Measurements from ENCODE around the gene EGFL7. TPM values are rescaled to one million over a fixed set of nuclear protein-coding genes. Genes with fewer than 3 reads are reported as not detected.

EGFL7 gene
- polyA plus RNA-seq, 3 donors, result 43.8 to 79.8 (median 74.3) TPM

GRCh38 chr9:136718345-136719194 is 55.9 kb downstream of the EGFL7 start:
- DNase-seq (ENCODE audit: extremely low read depth in 1 of 11, low read depth in 9 of 11, low spot score in 4 of 11), result no peak

DNA sequence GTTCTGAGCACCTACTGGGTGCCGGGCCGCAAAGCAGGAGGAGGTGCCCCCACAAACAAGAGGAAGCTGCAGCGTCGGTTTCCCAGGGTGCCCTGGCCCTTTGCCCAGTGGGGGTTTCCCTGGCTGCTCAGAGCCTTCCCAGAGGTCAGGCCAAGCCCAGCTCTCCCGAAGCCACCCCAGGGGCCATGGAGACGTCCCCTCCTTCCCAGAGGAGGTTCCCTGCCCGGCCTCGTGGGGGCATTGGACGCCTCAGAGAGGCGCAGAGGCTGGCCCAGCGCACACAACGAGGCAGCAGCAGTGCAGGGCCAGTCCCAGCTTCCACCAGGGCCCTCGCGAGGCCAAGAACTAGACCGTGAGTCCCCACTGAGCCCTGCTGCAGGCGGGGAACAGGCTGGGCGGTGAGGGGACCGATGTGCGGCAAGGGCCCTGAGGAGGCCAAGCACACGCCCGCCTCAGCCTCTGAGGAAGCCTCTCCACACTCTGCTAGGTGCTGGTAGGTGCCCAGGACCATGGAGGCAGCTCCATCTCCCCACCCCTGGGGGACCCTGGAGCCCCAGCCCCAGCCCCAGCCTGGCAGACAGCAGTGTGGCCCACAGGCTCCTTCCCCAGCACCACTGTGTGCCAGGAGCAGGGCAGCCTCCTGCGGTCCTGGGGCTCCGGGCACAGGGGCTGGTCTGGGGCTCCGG is 56.6 kb downstream of the EGFL7 start:
- no peak for DNase-seq (ENCODE audit: extremely low read depth in 1 of 11, low read depth in 9 of 11, low spot score in 4 of 11)

DNA sequence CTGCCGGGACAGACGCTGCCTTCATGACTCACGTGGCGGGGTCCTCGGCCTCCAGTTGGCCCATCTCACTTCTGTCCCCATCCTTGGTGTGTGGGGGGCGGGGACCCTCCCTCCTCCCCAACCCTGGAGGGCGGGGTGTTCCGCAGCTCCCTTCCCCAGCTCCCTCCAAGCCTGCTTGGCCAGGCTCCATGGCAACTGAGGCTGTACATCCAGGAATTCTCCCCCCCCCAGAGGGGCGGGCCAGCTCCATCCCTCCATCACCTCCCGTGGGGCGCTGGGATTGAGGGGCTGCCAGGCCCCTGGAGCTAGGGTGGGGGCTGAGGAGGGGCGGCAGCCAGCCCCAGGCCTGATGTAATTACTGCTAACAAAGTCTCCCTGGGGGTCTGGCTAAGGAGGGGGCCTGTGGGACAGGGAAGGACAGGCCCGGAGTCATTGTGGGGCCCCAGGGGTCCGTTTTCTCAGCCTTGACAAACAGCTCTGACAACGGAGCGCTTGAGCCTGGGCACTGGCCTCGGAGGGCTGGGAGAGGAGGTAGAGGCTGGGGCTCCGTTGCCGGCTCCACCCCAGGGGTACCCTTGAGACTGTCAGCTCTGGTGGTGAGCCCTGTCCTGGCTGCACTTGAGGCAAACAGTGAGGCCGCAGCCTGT is 57.7 kb downstream of the EGFL7 start:
- no peak for DNase-seq (ENCODE audit: extremely low read depth in 1 of 11, low read depth in 9 of 11, low spot score in 4 of 11)

GRCh38 chr9:136720898-136721338 is 58.2 kb downstream of the EGFL7 start:
- no peak for DNase-seq (ENCODE audit: extremely low read depth in 1 of 11, low read depth in 9 of 11, low spot score in 4 of 11)

- no peak for DNase-seq (ENCODE audit: extremely low read depth in 1 of 11, low read depth in 9 of 11, low spot score in 4 of 11)
Measured at GRCh38 chr9:136721339-136722092, 58.8 kb downstream of the EGFL7 start.

Other genes with a start within 250 kb of the EGFL7 start
- 10 to 100 TPM; 11.6 to 17.0 (median 16.9) TPM for gene INPP5E, start 223.1 kb upstream of the EGFL7 start, polyA plus RNA-seq (ENCODE audit: insufficient read length in 3 of 3)
- gene SEC16A, start 179.9 kb upstream of the EGFL7 start, polyA plus RNA-seq (ENCODE audit: insufficient read length in 3 of 3), result 10 to 100 TPM; 63.2 to 66.9 (median 63.5) TPM
- gene NOTCH1, start 116.9 kb upstream of the EGFL7 start, polyA plus RNA-seq (ENCODE audit: insufficient read length in 3 of 3), result 10 to 100 TPM; 23.6 to 40.9 (median 36.2) TPM
- gene AGPAT2, start 24.5 kb downstream of the EGFL7 start, polyA plus RNA-seq (ENCODE audit: insufficient read length in 3 of 3), result 10 to 100 TPM; 31.5 to 51.9 (median 50.0) TPM
- gene DIPK1B, start 49.7 kb downstream of the EGFL7 start, polyA plus RNA-seq (ENCODE audit: insufficient read length in 3 of 3), result 10 to 100 TPM; 27.0 to 41.9 (median 38.8) TPM
- 1 to 10 TPM in 2 of 3 donors, under 1 TPM in 1; 0.95 to 2.8 (median 2.5) TPM for gene LCN10, start 80.0 kb downstream of the EGFL7 start, polyA plus RNA-seq (ENCODE audit: insufficient read length in 3 of 3)
- not detected for gene LCN6, start 85.6 kb downstream of the EGFL7 start, polyA plus RNA-seq (ENCODE audit: insufficient read length in 3 of 3)
- gene LCN8, start 95.3 kb downstream of the EGFL7 start, polyA plus RNA-seq (ENCODE audit: insufficient read length in 3 of 3), result under 1 TPM in 2 of 3 donors, not detected in 1; 0.14 to 0.26 TPM
- under 1 TPM in 2 of 3 donors, not detected in 1; 0.06 to 0.16 TPM for gene LCN15, start 101.6 kb downstream of the EGFL7 start, polyA plus RNA-seq (ENCODE audit: insufficient read length in 3 of 3)
- gene TMEM141, start 128.4 kb downstream of the EGFL7 start, polyA plus RNA-seq (ENCODE audit: insufficient read length in 3 of 3), result 10 to 100 TPM; 53.5 to 81.8 (median 70.3) TPM
- gene CCDC183, start 133.4 kb downstream of the EGFL7 start, polyA plus RNA-seq (ENCODE audit: insufficient read length in 3 of 3), result 1 to 10 TPM; 3.1 to 7.4 (median 5.8) TPM
- gene RABL6, start 145.0 kb downstream of the EGFL7 start, polyA plus RNA-seq (ENCODE audit: insufficient read length in 3 of 3), result 10 to 100 TPM; 59.2 to 79.6 (median 70.5) TPM
- 1 to 10 TPM in 2 of 3 donors, under 1 TPM in 1; 0.64 to 1.7 (median 1.5) TPM for gene AJM1, start 179.6 kb downstream of the EGFL7 start, polyA plus RNA-seq (ENCODE audit: insufficient read length in 3 of 3)
- gene PHPT1, start 186.5 kb downstream of the EGFL7 start, polyA plus RNA-seq (ENCODE audit: insufficient read length in 3 of 3), result 100 to 1,000 TPM in 1 of 3 donors, 10 to 100 TPM in 2; 63.4 to 111 (median 93.7) TPM
- 10 to 100 TPM in 1 of 3 donors, 1 to 10 TPM in 2; 4.8 to 10.9 (median 9.9) TPM for gene MAMDC4, start 189.4 kb downstream of the EGFL7 start, polyA plus RNA-seq (ENCODE audit: insufficient read length in 3 of 3)
- gene EDF1, start 203.4 kb downstream of the EGFL7 start, polyA plus RNA-seq (ENCODE audit: insufficient read length in 3 of 3), result 100 to 1,000 TPM; 322 to 427 (median 394) TPM
- gene TRAF2, start 223.6 kb downstream of the EGFL7 start, polyA plus RNA-seq (ENCODE audit: insufficient read length in 3 of 3), result 10 to 100 TPM; 10.2 to 15.9 (median 14.7) TPM